CD8-positive, alpha-beta memory T cell (primary cell): ENCODE results near the gene AP3S2. TPM values are rescaled to one million over a fixed set of nuclear protein-coding genes. Genes with fewer than 3 reads are reported as not detected.
"Not testable (repeated sequence)": the region's sequence is repeated elsewhere in the genome, so short reads cannot be mapped to it uniquely, and the experiment has no call there.

Experiments
- CTCF ChIA-PET: fragments of 350-600 bp; sonication (Branson Sonifier 250); formaldehyde crosslinking; loops from one replicate; lab custom pipeline; 2021; ENCODE audit warnings: antibody characterized with exemption; lab: Charles Lee
- POLR2A ChIA-PET: fragments of 350-600 bp; sonication (Branson Sonifier 250); formaldehyde crosslinking; loops from one replicate; lab custom pipeline; 2021; ENCODE audit warnings: antibody characterized with exemption; lab: Charles Lee
- DNase-seq, 5 donors: peaks; one replicate each; pipeline versions ENCODE4 v3.0.0 to v3.0.0-alpha.2; 2020 to 2022; ENCODE audit warnings: mixed read lengths in 1 of 5
- H3K27ac ChIP-seq: one replicate; pipeline ENCODE4 v1.7.0; 2013; ENCODE audit warnings: low read depth, mild to moderate bottlenecking, low read length, moderate library complexity
- H3K27me3 ChIP-seq: 2 replicates; pipeline ENCODE4 v1.7.0; 2013; ENCODE audit warnings: low read length, mild to moderate bottlenecking; ENCODE audit not compliant: insufficient read depth, poor library complexity, severe bottlenecking
- H3K36me3 ChIP-seq: 2 replicates; pipeline ENCODE4 v1.7.0; 2013; ENCODE audit warnings: mild to moderate bottlenecking, low read length, moderate library complexity; ENCODE audit not compliant: insufficient read depth
- H3K4me1 ChIP-seq: 2 replicates; pipeline ENCODE4 v1.7.0; 2013; ENCODE audit warnings: mild to moderate bottlenecking, low read length, moderate library complexity; ENCODE audit not compliant: insufficient read depth
- H3K4me3 ChIP-seq: 2 replicates; pipeline ENCODE4 v1.7.0; 2013; ENCODE audit warnings: mild to moderate bottlenecking, low read length
- H3K9me3 ChIP-seq: 2 replicates; pipeline ENCODE4 v1.7.0; 2013; ENCODE audit warnings: mild to moderate bottlenecking, low read length
- H3K27ac Mint-ChIP-seq, 8 donors: one replicate each; pipeline ENCODE4 v1.8.0; 2020 to 2021; ENCODE audit warnings: mixed read lengths in 8 of 8, mild to moderate bottlenecking in 6 of 8, inconsistent platforms in 3 of 8, moderate library complexity in 3 of 8
- H3K27me3 Mint-ChIP-seq, 2 donors: one replicate each; pipeline ENCODE4 v1.8.0; 2020 to 2021; ENCODE audit warnings: mixed read lengths in 2 of 2, mild to moderate bottlenecking in 1 of 2, moderate library complexity in 1 of 2
- H3K36me3 Mint-ChIP-seq, 3 donors: one replicate each; pipeline ENCODE4 v1.8.0; 2020 to 2021; ENCODE audit warnings: mixed read lengths in 3 of 3, inconsistent platforms in 1 of 3, mild to moderate bottlenecking in 1 of 3
- H3K4me1 Mint-ChIP-seq, 3 donors: one replicate each; pipeline ENCODE4 v1.8.0; 2020 to 2021; ENCODE audit warnings: mixed read lengths in 3 of 3, inconsistent platforms in 1 of 3, mild to moderate bottlenecking in 1 of 3
- H3K4me3 Mint-ChIP-seq, 7 donors: one replicate each; pipeline ENCODE4 v1.8.0; 2020 to 2021; ENCODE audit warnings: mixed read lengths in 7 of 7, mild to moderate bottlenecking in 6 of 7, moderate library complexity in 4 of 7, inconsistent platforms in 2 of 7
- H3K9me3 Mint-ChIP-seq, 5 donors: one replicate each; pipeline ENCODE4 v1.8.0; 2020 to 2022; ENCODE audit warnings: mixed read lengths in 5 of 5, mild to moderate bottlenecking in 3 of 5, moderate library complexity in 2 of 5, inconsistent platforms in 1 of 5
- polyA plus RNA-seq: library from polyadenylated mRNA; unstranded; fragments of 300-500 nt; fragmentation: Illumina TruSeq; gene quantifications from one replicate; pipeline ENCODE4 v1.2.3, GENCODE V29; 2021
- total RNA-seq, 2 experiments: library from RNA; stranded (reverse); gene quantifications; one replicate each; pipeline ENCODE4 v1.2.3, GENCODE V29; 2021

The AP3S2 gene
- total and polyA plus RNA-seq, 3 experiments from 2014 or later: 23.5 to 35.8 (median 24.5) TPM

DNA sequence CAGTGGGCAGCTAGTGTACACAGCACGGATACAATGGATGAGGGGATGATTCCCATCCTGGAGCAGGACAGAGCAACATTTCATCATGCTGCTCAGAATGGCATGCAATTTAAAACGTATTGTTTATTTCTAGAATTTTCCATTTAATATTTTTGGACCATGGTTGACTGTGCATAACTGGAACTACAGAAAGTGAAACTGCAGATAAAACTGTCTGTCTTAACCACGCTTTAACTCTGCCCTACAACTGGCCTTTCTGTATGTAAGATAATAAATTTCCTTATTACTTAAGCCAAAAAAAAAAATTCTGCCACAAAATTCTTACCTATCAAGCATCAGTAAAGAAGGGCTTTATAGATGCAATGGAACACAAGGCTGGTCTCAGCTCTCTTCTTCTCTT, 33.4 kb downstream of the AP3S2 start:
- Histone ChIP-seq H3K9me3 (no peaks in the 10 kb centered on the region), H3K36me3 (peaks cover 10% of the 10 kb centered on the region), H3K4me1 (no peaks in the 10 kb centered on the region), H3K27ac (no peak overlapping the region), H3K27me3 (no peaks in the 10 kb centered on the region), H3K4me3 (no peak overlapping the region)
- Mint-ChIP-seq H3K9me3 (no peaks in the 10 kb centered on the region), H3K27me3 (peaks cover 0 to 2% of the 10 kb centered on the region in 2 donors), H3K4me3 (no peak overlapping the region), H3K4me1 (peaks cover 0 to 2% (median 0%) of the 10 kb centered on the region in 3 donors), H3K36me3 (peaks cover 3 to 51% (median 18%) of the 10 kb centered on the region in 3 donors), H3K27ac (no peak overlapping the region)
- ChIA-PET CTCF (interaction anchor here (1.4 kb wide), 1 partner anchor 14 kb away, joined by 3 read pairs; no protein-coding TSS in a partner anchor), POLR2A (no interaction called here)
- no peak for DNase-seq

DNA sequence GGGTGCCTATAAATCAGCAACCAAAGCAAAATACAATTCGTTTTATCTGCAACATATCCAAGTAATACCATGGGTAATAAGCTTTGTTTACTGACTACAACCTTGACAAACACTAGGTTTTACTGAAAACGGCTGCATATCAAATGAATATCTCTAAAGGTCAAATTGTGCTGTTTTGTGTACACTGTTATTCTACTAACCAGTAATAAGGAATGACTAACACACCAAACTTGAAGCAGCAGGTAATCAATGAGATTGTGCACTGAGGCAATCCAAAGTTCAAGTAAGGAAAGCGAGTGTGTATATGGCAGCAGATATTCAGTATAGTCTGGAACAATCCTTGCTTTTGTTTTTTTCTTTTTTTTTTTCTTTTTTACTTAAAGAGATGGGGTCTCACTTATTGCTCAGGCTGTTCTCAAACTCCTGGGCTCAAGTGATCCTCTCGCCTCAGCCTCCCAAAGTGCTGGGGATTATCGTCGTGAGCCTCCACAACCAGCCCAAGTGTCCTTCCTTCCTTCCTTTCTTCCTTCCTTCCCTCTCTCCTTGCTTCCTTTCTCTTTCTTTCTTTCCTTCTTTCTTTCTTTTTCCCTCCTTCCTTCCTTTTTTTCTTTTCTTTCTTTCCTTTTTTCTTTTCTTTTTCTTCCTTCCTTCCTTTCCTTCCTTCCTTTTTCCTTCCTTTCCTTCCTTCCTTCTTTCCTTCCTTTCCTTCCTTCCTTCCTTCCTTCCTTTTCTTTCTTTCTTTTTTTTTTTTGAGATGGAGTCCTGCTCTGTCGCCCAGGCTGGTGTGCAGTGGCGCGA, 34.9 kb downstream of the AP3S2 start:
- Mint-ChIP-seq H3K4me3 (no peak overlapping the region), H3K36me3 (peaks cover 3 to 42% (median 14%) of the 10 kb centered on the region in 3 donors), H3K4me1 (peaks cover 0 to 2% (median 0%) of the 10 kb centered on the region in 3 donors), H3K27ac (no peak overlapping the region), H3K9me3 (no peaks in the 10 kb centered on the region), H3K27me3 (peaks cover 0 to 2% of the 10 kb centered on the region in 2 donors)
- no peak for DNase-seq
- peaks cover 7% of the 10 kb centered on the region for H3K36me3 ChIP-seq
- POLR2A ChIA-PET: no interaction called here
- no peaks in the 10 kb centered on the region for H3K27me3 ChIP-seq
- H3K4me3 ChIP-seq: no peak overlapping the region
- H3K27ac ChIP-seq: no peak overlapping the region
- CTCF ChIA-PET: no interaction called here
- no peaks in the 10 kb centered on the region for H3K4me1 ChIP-seq
- no peaks in the 10 kb centered on the region for H3K9me3 ChIP-seq

DNA sequence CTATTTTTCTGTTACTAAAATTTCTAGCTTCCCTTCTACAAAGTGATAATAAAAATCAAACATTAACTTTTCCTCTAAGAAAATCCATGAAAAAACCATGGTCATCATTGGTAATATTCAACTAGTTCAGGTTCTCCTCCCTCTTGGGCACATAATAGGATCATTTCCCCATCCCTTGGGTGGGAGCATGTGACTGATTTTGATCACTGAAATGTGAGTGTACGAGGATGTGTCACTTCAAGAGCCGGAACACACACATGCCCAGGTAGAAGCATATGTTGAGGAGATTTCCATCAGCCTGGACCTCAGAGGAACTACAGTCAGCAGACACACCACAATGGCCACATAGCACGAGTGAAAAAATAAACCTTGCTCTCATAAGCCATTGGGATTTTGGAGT, 36.1 kb downstream of the AP3S2 start:
- H3K4me1 ChIP-seq: no peaks in the 10 kb centered on the region
- peaks cover 7% of the 10 kb centered on the region for H3K36me3 ChIP-seq
- no peaks in the 10 kb centered on the region for H3K9me3 ChIP-seq
- no peak overlapping the region for H3K4me3 ChIP-seq
- CTCF ChIA-PET: no interaction called here
- H3K36me3 Mint-ChIP-seq: peaks cover 3 to 49% (median 16%) of the 10 kb centered on the region in 3 donors
- peaks cover 0 to 2% of the 10 kb centered on the region in 2 donors for H3K27me3 Mint-ChIP-seq
- no peak overlapping the region for H3K27ac ChIP-seq
- H3K27ac Mint-ChIP-seq: peak overlapping the region in 1 of 8 donors; percentile 14
- no peaks in the 10 kb centered on the region for H3K9me3 Mint-ChIP-seq
- peaks cover 0 to 2% (median 0%) of the 10 kb centered on the region in 3 donors for H3K4me1 Mint-ChIP-seq
- no peak overlapping the region for H3K4me3 Mint-ChIP-seq
- no peak for DNase-seq
- no peaks in the 10 kb centered on the region for H3K27me3 ChIP-seq
- POLR2A ChIA-PET: no interaction called here

DNA sequence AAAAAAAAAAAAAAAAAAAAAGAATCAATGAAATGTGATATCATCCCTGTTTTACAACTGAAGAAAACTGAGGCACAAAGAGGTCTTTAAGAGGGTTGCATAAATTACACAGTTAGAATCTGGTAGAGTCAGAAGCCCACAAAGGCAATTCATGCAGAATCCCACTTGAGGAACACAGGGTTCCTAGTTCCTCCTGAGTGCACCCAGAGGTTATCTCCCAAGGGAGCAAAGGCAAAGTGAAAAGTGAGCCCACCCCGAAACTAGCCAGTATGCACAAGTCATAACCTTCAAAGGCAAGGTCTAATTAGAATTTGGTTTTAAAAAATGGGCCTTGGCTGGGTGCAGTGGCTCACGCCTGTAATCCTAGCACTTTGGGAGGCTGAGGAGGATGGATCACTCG, 37.8 kb downstream of the AP3S2 start:
- H3K36me3 Mint-ChIP-seq: peaks cover 8 to 61% (median 19%) of the 10 kb centered on the region in 3 donors
- ChIA-PET POLR2A (no interaction called here), CTCF (no interaction called here)
- H3K27me3 Mint-ChIP-seq: peaks cover 0 to 2% of the 10 kb centered on the region in 2 donors
- no peaks in the 10 kb centered on the region for H3K9me3 Mint-ChIP-seq
- Histone ChIP-seq H3K27me3 (no peaks in the 10 kb centered on the region), H3K36me3 (no peaks in the 10 kb centered on the region), H3K27ac (no peak overlapping the region), H3K4me1 (no peaks in the 10 kb centered on the region), H3K4me3 (no peak overlapping the region), H3K9me3 (no peaks in the 10 kb centered on the region)
- no peak overlapping the region for H3K27ac Mint-ChIP-seq
- no peak overlapping the region for H3K4me3 Mint-ChIP-seq
- no peak for DNase-seq
- peaks cover 0 to 2% (median 0%) of the 10 kb centered on the region in 3 donors for H3K4me1 Mint-ChIP-seq

DNA sequence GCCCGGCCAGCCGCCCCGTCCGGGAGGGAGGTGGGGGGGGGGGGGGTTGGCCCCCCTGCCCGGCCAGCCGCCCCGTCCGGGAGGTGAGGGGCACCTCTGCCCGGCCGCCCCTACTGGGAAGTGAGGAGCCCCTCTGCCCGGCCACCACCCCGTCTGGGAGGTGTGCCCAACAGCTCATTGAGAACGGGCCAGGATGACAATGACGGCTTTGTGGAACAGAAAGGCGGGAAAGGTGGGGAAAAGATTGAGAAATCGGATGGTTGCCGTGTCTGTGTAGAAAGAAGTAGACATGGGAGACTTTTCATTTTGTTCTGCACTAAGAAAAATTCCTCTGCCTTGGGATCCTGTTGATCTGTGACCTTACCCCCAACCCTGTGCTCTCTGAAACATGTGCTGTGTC, 38.9 kb downstream of the AP3S2 start:
- H3K4me3 Mint-ChIP-seq, H3K4me1 ChIP-seq, H3K4me1 Mint-ChIP-seq, H3K27ac ChIP-seq, DNase-seq, H3K27me3 Mint-ChIP-seq, H3K9me3 Mint-ChIP-seq, POLR2A ChIA-PET, H3K9me3 ChIP-seq, H3K36me3 ChIP-seq, H3K4me3 ChIP-seq, CTCF ChIA-PET, H3K27me3 ChIP-seq, H3K27ac Mint-ChIP-seq: not testable (repeated sequence)
- H3K36me3 Mint-ChIP-seq: peaks cover 8 to 61% (median 20%) of the 10 kb centered on the region in 3 donors

DNA sequence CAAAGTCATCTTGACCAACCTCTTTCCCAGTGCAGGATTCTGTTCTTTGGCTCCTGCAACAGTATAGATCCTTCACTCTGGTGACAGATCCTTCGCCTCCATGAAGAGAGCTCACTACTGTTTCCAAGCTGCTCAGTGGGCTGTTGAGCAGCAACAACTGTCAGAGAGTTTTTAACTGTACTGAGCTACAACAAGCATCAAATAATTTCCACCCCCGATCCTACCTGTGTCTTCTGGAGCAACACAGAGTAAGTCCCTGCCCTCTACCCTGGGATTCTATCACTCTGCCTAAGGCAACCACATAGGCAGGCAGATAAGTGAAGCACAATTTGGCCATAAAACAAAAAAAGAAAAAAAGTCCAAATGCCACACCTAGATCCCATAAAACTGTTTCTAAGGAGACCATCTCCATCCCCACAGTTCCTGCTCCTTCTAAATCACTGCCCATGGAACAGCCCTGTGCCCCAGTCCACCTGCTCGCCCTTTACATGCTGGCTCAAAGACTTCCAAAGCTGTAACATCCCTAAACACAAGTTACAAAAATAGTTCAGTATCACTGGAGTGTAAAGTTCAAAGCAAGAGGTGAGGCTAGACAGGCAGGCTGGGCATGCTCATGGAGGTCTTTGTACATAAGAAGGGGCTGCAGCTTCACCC, 41.3 kb downstream of the AP3S2 start:
- no peaks in the 10 kb centered on the region for H3K36me3 ChIP-seq
- no peak overlapping the region for H3K4me3 Mint-ChIP-seq
- H3K27ac Mint-ChIP-seq: peak overlapping the region in 2 of 8 donors; percentile 5 to 71
- H3K9me3 Mint-ChIP-seq: no peaks in the 10 kb centered on the region
- no peak overlapping the region for H3K4me3 ChIP-seq
- POLR2A ChIA-PET: no interaction called here
- no peaks in the 10 kb centered on the region for H3K9me3 ChIP-seq
- CTCF ChIA-PET: interaction anchor here (0.9 kb wide), 1 partner anchor 22 kb away, joined by 4 read pairs; no protein-coding TSS in a partner anchor
- H3K27ac ChIP-seq: no peak overlapping the region
- peaks cover 8 to 58% (median 26%) of the 10 kb centered on the region in 3 donors for H3K36me3 Mint-ChIP-seq
- no peaks in the 10 kb centered on the region for H3K27me3 Mint-ChIP-seq
- H3K4me1 ChIP-seq: no peaks in the 10 kb centered on the region
- no peaks in the 10 kb centered on the region for H3K27me3 ChIP-seq
- DNase-seq: no peak
- peaks cover 0 to 3% (median 2%) of the 10 kb centered on the region in 3 donors for H3K4me1 Mint-ChIP-seq

DNA sequence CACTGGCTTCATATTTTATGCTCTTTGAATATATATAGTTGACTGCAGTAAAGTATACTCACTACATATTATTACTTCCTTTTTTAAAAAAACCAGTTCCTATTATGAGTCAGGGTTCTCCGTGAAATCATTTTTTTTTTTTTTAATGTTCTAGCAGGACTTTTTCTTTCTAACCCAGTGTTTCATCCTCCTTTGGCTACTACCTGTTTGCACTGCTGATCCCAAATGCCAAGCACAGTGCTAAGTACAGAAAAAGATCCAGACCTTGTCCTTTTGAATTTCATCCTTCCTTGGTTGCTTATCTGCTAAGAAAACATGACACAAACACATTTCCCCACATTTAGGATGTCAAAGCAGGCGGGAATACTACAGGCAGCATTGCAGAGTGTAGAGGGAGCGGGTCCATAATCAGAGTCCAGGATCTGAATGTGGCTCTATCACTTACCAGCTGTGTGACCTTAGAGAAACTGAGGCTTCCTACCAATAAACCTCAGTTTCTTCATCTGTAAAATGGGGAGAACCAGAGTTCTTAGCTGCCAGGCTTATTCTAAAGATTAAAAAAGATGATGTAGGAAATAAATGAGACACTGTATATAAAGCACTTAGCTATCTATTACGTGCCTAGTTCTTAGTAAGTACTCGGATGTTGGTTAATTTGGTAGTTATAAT, 42.0 kb downstream of the AP3S2 start:
- Mint-ChIP-seq H3K4me1 (peaks cover 0 to 3% (median under 1%) of the 10 kb centered on the region in 3 donors), H3K36me3 (peaks cover 8 to 56% (median 24%) of the 10 kb centered on the region in 3 donors), H3K9me3 (no peaks in the 10 kb centered on the region), H3K4me3 (no peak overlapping the region), H3K27me3 (no peaks in the 10 kb centered on the region), H3K27ac (peak overlapping the region in 3 of 8 donors; percentile 5 to 85 (median 24))
- Histone ChIP-seq H3K9me3 (no peaks in the 10 kb centered on the region), H3K27ac (no peak overlapping the region), H3K36me3 (no peaks in the 10 kb centered on the region), H3K4me1 (no peaks in the 10 kb centered on the region), H3K4me3 (no peak overlapping the region), H3K27me3 (no peaks in the 10 kb centered on the region)
- DNase-seq: no peak
- CTCF ChIA-PET: interaction anchor here (0.9 kb wide), 1 partner anchor 23 kb away, joined by 4 read pairs; no protein-coding TSS in a partner anchor
- POLR2A ChIA-PET: no interaction called here
